AG09309 (cell line): ENCODE data around the gene NPHP4.

Experiments used
- DNase-seq: peaks from one replicate; pipeline ENCODE4 v3.0.0-alpha.2; 2010; ENCODE audit warnings: low read depth
- H3K4me3 ChIP-seq: 2 replicates; pipeline ENCODE4 v1.5.1; 2011; ENCODE audit warnings: mild to moderate bottlenecking, low read depth, low read length, moderate library complexity; ENCODE audit not compliant: control insufficient read depth
- CTCF ChIP-seq: IDR thresholded peaks from 2 replicates; pipeline ENCODE4 v1.5.1; 2011; ENCODE audit warnings: mild to moderate bottlenecking, low read depth, low read length, inconsistent platforms; ENCODE audit not compliant: insufficient read depth, control insufficient read depth; ENCODE audit errors: missing control alignments

Gene NPHP4

GRCh38 chr1:5847013-5847659, 145.1 kb downstream of the NPHP4 start:
- no peak for TF ChIP-seq CTCF
- H3K4me3 ChIP-seq = no peak overlapping the region
- no peak for DNase-seq

DNA sequence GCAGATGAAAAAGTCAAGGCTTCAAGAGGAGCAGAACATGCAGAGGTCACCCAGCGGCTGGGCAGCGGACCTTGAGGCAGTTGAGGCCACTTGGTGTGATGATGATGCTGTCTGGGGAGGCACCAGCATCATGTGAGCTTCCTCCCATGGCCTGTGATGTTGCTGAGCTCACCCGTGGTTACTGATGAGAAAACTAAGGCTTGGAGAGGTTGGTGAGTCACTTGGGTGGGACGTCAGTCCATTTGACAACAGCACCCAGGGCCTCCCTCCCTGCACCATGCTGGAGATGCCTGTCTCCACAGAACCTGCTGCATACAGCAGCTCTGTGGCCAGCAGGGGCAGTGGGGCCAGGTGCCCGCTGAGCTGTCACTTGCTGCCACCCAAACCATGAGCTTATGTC, 146.8 kb downstream of the NPHP4 start:
- TF ChIP-seq CTCF = no peak
- DNase-seq = no peak
- no peak overlapping the region for H3K4me3 ChIP-seq

- TF ChIP-seq CTCF = no peak
- no peak for DNase-seq
- H3K4me3 ChIP-seq = no peak overlapping the region
Observed at GRCh38 chr1:5844442-5844841, 147.8 kb downstream of the NPHP4 start.

DNA sequence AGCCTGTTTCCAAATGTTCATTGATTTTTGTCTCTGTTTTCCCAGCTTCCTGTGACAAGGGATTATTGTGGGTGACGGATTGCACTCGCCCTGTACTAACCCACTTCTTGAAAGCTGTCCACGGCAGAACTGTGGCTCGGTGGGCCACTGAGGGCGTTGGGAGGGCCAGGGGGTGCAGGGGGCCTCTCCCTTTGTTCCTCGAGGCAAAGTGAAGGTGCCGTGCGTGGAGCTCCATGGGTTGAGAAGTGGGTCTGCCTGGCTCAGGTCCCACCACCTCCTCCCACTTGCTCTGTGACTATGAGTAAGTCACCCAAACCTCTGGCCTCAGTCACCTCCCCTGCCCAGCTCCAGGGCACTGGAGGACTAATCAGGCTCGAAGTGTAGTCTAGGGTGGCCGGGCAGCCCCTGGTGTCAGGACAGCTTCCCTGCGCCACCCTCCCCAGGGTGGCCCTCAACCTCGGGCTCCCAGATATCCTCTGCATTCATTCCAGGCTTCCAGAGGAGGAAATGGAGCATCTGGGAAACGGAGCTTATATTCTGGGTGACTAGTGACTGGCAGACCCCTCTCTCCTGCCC, 148.6 kb downstream of the NPHP4 start:
- no peak overlapping the region for H3K4me3 ChIP-seq
- no peak for DNase-seq
- TF ChIP-seq CTCF = no peak

GRCh38 chr1:5842679-5843078, 149.5 kb downstream of the NPHP4 start:
- no peak overlapping the region for H3K4me3 ChIP-seq
- no peak for TF ChIP-seq CTCF
- DNase-seq = no peak

DNA sequence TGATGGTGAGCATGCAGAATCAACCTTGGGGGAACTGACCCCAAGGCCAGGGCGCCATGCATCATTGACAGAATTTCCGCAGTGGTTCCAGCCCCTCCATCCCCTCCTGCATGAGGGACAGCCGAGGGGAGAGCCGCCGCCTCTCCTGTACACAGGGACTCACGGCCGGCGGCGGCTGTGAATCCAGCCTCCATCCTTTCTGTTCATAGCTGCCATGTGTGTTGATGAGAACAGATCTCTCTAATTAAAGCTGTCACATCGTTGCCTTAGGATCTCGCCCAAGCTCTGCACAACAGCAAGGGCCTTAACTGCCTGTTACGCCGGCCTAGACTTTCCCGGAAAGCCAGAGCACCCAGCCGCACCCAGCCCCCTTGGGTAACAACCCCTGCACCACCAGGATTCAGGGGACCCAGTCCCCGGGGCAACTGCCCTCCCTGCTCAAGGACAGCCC, 151.6 kb downstream of the NPHP4 start:
- H3K4me3 ChIP-seq = no peak overlapping the region
- TF ChIP-seq CTCF = no peak
- DNase-seq = no peak
